ENCODE results near the gene LRRC9. TPM values are rescaled to one million over a fixed set of nuclear protein-coding genes. Genes with fewer than 3 reads are reported as not detected.
"Not testable (repeated sequence)": the region's sequence is repeated elsewhere in the genome, so short reads cannot be mapped to it uniquely, and the experiment has no call there.

LRRC9 gene
- total RNA-seq, 2 experiments from 2014 or later, result not detected

DNA sequence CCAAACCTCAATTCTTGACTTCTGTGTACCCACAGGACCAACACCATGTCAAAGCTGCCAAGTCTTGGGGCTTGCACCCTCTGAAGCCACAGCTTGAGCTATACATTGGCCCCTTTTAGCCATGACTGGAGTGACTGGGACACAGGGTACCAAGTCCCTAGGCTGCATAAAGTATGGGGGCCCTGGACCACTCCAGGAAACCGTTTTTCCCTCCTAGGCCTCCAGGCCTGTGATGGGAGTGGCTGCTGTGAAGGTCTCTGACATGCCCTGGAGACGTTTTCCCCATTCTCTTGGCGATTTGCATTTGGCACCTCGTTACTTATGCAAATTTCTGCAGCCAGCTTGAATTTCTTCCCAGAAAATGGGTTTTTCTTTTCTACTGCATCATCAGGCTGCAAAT lies 90.3 kb downstream of the LRRC9 start:
- H3K9me3 Mint-ChIP-seq (ENCODE audit: insufficient read depth); DNase-seq; ATAC-seq; POLR2A ChIA-PET; H3K4me1 Mint-ChIP-seq (ENCODE audit: low read depth); H3K36me3 Mint-ChIP-seq (ENCODE audit: low read depth); H3K27me3 Mint-ChIP-seq (ENCODE audit: low read depth); H3K4me3 Mint-ChIP-seq; H3K27ac Mint-ChIP-seq; CTCF ChIA-PET: not testable (repeated sequence)

DNA sequence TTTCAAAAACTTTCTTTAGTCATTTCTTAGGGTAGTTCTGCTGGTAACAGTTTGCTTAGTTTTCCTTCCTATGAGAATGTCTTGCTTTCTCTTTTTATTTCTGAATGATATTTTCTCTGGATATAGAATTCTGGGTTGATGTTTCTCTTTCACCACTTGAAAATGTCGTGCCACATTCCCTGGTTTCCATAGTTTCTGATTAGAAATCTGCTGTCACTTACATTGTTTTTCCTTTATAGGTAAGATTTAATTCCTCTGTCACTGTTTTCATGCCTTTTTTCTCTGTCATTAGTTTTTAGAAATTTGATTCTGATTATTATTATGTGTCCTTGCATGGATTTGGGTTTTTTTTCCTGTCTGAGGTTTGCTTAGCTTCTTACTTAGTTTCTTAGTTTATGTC lies 94.5 kb downstream of the LRRC9 start:
- no peaks in the 10 kb centered on the region for H3K36me3 Mint-ChIP-seq (ENCODE audit: low read depth)
- H3K27ac Mint-ChIP-seq, result no peak overlapping the region
- DNase-seq (no peak), ATAC-seq (no peak)
- no peaks in the 10 kb centered on the region for H3K4me1 Mint-ChIP-seq (ENCODE audit: low read depth)
- no peaks in the 10 kb centered on the region for H3K27me3 Mint-ChIP-seq (ENCODE audit: low read depth)
- no peaks in the 10 kb centered on the region for H3K9me3 Mint-ChIP-seq (ENCODE audit: insufficient read depth)
- ChIA-PET POLR2A (no interaction called here), CTCF (no interaction called here)
- no peak overlapping the region for H3K4me3 Mint-ChIP-seq

DNA sequence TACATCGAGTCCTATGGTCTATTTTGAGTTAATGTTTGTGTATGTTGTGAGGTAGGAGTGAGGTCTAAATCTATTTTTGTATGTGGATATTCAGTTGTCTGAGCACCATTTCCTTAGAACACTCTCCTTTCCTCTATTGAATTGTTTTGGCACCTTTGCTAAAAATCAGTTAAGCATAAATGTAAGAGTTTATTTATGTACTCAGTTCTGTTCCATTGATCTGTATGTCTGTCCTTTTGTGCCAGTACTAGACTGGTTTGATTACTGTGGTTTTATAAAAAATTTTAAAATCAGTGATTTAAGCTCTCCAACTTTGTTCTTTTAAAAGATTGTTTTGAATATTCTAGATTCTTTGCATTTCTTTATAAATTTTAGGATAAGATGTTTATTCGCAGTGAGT lies 101.7 kb downstream of the LRRC9 start:
- POLR2A ChIA-PET, result no interaction called here
- no peak for ATAC-seq
- Mint-ChIP-seq H3K4me1 (ENCODE audit: low read depth) (no peaks in the 10 kb centered on the region), H3K4me3 (no peak overlapping the region), H3K27ac (no peak overlapping the region), H3K36me3 (ENCODE audit: low read depth) (no peaks in the 10 kb centered on the region), H3K9me3 (ENCODE audit: insufficient read depth) (no peaks in the 10 kb centered on the region), H3K27me3 (ENCODE audit: low read depth) (peaks cover 7% of the 10 kb centered on the region)
- CTCF ChIA-PET, result no interaction called here
- DNase-seq, result no peak

DNA sequence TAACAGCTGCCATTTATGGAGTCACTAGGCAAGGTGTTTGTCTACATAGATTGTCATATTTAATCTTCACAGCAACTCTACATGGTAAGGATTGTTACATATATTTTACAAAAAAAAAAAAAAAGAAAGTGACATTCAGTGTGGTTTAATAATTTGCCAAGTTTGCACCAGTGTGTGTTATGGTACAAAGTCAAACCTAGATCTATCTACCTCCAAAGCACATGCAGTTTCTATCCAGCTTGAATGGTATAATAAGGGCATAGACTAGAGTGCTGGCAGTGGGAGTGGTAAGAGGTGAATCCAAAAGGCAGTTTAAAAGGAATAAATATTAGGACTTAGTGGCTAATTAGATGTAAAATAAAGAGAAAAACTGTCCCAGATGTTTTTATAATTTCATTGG lies 105.6 kb downstream of the LRRC9 start:
- Mint-ChIP-seq H3K9me3 (ENCODE audit: insufficient read depth) (no peaks in the 10 kb centered on the region), H3K4me3 (no peak overlapping the region), H3K36me3 (ENCODE audit: low read depth) (no peaks in the 10 kb centered on the region), H3K4me1 (ENCODE audit: low read depth) (no peaks in the 10 kb centered on the region), H3K27ac (no peak overlapping the region), H3K27me3 (ENCODE audit: low read depth) (peaks cover 7% of the 10 kb centered on the region)
- POLR2A ChIA-PET, result no interaction called here
- DNase-seq (no peak), ATAC-seq (no peak)
- CTCF ChIA-PET, result no interaction called here

DNA sequence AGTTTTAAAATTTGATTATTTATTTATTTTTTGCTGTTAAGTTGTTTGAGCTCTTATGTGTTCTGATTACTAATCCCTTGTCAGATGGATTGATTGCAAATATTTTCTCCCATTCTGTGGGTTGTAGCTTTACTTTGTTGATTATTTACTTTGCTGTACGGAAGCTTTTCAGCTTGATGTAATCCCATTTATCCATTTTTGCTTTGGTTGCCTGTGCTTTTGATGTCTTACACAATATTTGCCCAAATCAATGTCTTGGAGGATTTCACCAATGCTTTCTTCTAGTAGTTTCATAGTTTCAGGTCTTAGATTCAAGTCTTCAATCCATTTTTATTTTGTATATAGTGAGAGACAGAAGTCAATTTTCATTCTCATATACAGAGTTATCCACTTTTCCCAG lies 115.2 kb downstream of the LRRC9 start:
- H3K27me3 Mint-ChIP-seq (ENCODE audit: low read depth), result peaks cover 4% of the 10 kb centered on the region
- H3K9me3 Mint-ChIP-seq (ENCODE audit: insufficient read depth), result no peaks in the 10 kb centered on the region
- no peaks in the 10 kb centered on the region for H3K4me1 Mint-ChIP-seq (ENCODE audit: low read depth)
- H3K36me3 Mint-ChIP-seq (ENCODE audit: low read depth), result no peaks in the 10 kb centered on the region
- DNase-seq (no peak), ATAC-seq (no peak)
- H3K27ac Mint-ChIP-seq, result no peak overlapping the region
- ChIA-PET POLR2A (no interaction called here), CTCF (no interaction called here)
- no peak overlapping the region for H3K4me3 Mint-ChIP-seq

DNA sequence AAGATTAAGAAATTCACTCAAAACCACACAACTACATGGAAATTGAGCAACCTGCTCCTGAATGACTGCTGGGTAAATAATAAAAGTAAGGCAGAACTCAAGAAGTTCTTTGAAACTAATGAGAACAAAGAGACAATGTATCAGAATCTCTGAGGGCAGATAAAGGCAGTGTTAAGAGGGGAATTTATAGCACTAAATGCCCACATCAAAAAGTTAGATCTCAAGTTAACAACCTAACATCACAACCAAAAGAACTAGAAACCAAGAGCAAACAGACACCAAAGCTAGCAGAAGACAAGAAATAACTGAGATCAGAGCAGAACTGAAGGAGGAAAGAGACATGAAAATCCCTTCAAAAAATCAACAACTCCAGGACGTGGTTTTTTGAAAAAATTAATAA lies 128.0 kb downstream of the LRRC9 start:
- H3K36me3 Mint-ChIP-seq (ENCODE audit: low read depth); H3K27ac Mint-ChIP-seq; POLR2A ChIA-PET; DNase-seq; H3K27me3 Mint-ChIP-seq (ENCODE audit: low read depth); ATAC-seq; H3K4me3 Mint-ChIP-seq: not testable (repeated sequence)
- Mint-ChIP-seq H3K4me1 (ENCODE audit: low read depth) (peaks cover 17% of the 10 kb centered on the region), H3K9me3 (ENCODE audit: insufficient read depth) (peaks cover 13% of the 10 kb centered on the region)
- CTCF ChIA-PET, result interaction anchor here (2.0 kb wide), 1 partner anchor 136 kb away, joined by 5 read pairs; no protein-coding TSS in a partner anchor

DNA sequence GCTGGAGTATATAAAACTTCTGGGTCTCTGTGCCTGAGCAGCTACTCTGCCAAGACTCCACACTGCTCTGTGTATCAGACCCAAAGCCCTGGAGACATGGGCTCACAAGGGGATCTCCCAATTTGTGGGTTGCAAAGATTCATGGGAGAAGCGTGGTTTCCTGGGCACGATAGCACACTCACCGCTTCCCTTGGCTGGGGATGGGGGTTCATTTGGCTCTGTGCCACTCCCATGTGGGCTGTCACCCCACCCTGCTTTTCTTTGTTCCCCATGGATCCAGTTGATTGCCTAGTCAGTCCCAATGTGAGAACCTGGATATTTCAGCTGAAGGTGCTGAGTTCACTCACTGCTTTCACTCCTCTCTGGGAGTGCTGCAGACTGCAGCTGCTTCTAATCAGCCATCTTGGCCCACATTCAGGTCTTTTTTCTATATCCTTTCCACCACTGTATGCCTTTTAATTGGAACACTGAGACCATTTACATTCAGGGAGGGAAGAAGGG lies 131.8 kb downstream of the LRRC9 start:
- ChIA-PET CTCF (interaction anchor here (1.9 kb wide), 1 partner anchor 132 kb away, joined by 5 read pairs; no protein-coding TSS in a partner anchor), POLR2A (no interaction called here)
- Mint-ChIP-seq H3K36me3 (ENCODE audit: low read depth) (no peaks in the 10 kb centered on the region), H3K27ac (peak overlapping the region; percentile 50), H3K4me1 (ENCODE audit: low read depth) (peaks cover 17% of the 10 kb centered on the region), H3K4me3 (no peak overlapping the region), H3K9me3 (ENCODE audit: insufficient read depth) (no peaks in the 10 kb centered on the region), H3K27me3 (ENCODE audit: low read depth) (no peaks in the 10 kb centered on the region)
- DNase-seq (peak; percentile 23), ATAC-seq (peak; percentile 51)

DNA sequence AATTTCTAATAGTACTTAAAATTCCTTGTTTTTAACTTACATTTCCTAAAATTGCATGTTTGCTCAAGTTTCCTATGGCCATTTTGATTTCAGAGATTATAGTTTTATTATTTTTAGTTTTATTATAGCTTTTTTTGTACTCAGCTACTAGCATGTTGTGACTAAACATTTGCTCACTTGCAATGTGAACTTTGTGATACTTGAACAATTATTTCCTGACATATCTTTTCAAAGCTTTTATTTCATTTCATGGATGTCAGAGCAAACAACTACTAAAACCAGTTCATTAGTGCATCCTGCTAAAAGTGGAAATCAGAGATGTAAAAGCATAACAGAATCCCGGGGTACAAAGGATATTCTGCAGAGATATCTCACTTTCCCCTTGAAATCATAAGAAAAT lies 138.1 kb downstream of the LRRC9 start:
- Mint-ChIP-seq H3K4me3 (no peak overlapping the region), H3K27ac (no peak overlapping the region), H3K27me3 (ENCODE audit: low read depth) (peaks cover 7% of the 10 kb centered on the region), H3K36me3 (ENCODE audit: low read depth) (no peaks in the 10 kb centered on the region), H3K9me3 (ENCODE audit: insufficient read depth) (no peaks in the 10 kb centered on the region), H3K4me1 (ENCODE audit: low read depth) (no peaks in the 10 kb centered on the region)
- DNase-seq (no peak), ATAC-seq (no peak)
- ChIA-PET POLR2A (no interaction called here), CTCF (no interaction called here)

DNA sequence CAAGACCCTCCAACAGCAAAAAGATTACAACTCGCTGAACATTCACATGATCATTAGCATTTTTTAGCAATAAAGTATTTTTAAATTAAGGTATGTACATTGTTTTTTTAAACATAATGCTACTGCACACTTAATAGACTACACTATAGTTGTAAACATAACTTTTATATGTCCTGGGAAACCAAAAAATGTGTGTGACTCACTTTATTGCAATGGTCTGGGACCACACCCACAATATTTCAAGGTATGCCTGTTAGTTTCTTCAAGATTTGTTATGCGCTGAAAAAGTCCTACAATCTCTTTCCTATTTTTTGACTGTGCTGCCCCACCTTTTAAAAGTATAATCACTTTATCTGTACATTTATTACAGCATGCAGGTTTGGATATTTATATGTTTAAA lies 141.4 kb downstream of the LRRC9 start:
- Mint-ChIP-seq H3K4me3 (no peak overlapping the region), H3K27ac (no peak overlapping the region), H3K4me1 (ENCODE audit: low read depth) (no peaks in the 10 kb centered on the region), H3K9me3 (ENCODE audit: insufficient read depth) (no peaks in the 10 kb centered on the region), H3K36me3 (ENCODE audit: low read depth) (no peaks in the 10 kb centered on the region), H3K27me3 (ENCODE audit: low read depth) (peaks cover 7% of the 10 kb centered on the region)
- ChIA-PET CTCF (interaction anchor here (1.2 to 2.1 kb wide), 2 partner anchors 104 to 123 kb away, joined by 4 to 18 read pairs; partner anchors contain the start of gene DHRS7), POLR2A (no interaction called here)
- DNase-seq (no peak), ATAC-seq (no peak)

DNA sequence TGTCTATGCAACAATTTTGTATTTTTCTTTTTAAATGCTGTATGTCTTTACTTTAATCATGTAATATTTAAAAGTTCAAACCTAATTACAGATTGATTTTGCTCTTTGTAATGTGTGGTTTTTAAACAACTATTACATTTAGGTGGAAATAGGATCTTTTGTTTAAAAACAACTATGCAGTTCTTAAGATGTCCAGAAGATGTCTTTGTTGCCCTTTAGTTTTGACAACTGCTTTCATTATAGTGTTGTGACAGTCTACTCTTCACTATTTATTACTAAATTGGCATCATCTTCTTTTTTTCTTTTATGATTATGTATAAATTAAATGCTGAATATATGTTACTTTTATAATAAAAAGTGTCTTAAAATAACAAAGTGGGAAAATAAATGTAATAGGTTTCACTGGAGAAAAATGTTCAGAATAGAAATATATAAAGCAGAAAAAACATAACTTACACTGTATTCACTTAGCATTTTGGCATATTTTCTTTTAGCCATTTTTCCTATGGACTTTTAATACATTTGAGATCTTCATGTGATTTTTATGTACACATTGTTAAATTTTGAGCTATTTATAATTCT lies 144.6 kb downstream of the LRRC9 start:
- Mint-ChIP-seq H3K36me3 (ENCODE audit: low read depth) (no peaks in the 10 kb centered on the region), H3K9me3 (ENCODE audit: insufficient read depth) (no peaks in the 10 kb centered on the region), H3K4me1 (ENCODE audit: low read depth) (no peaks in the 10 kb centered on the region), H3K4me3 (no peak overlapping the region), H3K27me3 (ENCODE audit: low read depth) (peaks cover 7% of the 10 kb centered on the region), H3K27ac (no peak overlapping the region)
- ATAC-seq (peak; percentile 55), DNase-seq (no peak)
- POLR2A ChIA-PET, result no interaction called here
- CTCF ChIA-PET, result interaction anchor here (0.7 to 4.9 kb wide), 9 partner anchors 12 to 492 kb away, joined by 3 to 81 read pairs (median 5); partner anchors contain the start of gene DHRS7

DNA sequence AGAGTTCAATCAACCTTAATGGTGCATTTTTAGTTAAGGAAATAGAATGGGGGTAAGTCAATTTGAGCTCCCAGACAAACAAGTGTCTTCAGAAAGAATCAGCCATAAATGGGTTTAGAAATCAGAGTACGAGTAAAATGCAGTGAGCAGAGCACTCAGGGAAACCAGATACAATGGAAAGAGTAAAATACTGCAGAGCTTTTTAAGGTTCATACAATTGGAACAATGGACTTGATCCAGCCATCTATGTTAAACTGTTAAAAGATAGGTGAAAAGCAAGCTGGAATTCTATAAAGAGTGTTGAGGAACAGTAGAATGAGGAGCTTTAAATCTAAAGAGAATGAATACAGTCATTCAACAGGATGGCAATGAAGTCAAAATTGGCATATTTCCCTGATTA lies 147.9 kb downstream of the LRRC9 start:
- Mint-ChIP-seq H3K36me3 (ENCODE audit: low read depth) (no peaks in the 10 kb centered on the region), H3K4me1 (ENCODE audit: low read depth) (no peaks in the 10 kb centered on the region), H3K4me3 (no peak overlapping the region), H3K27me3 (ENCODE audit: low read depth) (no peaks in the 10 kb centered on the region), H3K27ac (no peak overlapping the region), H3K9me3 (ENCODE audit: insufficient read depth) (no peaks in the 10 kb centered on the region)
- no peak for ATAC-seq
- POLR2A ChIA-PET, result interaction anchor here (0.6 kb wide), 1 partner anchor 263 kb away, joined by 3 read pairs; no protein-coding TSS in a partner anchor
- CTCF ChIA-PET, result interaction anchor here (1.1 to 4.9 kb wide), 3 partner anchors 97 to 115 kb away, joined by 3 to 81 read pairs (median 12); partner anchors contain the start of gene DHRS7
- no peak for DNase-seq

DNA sequence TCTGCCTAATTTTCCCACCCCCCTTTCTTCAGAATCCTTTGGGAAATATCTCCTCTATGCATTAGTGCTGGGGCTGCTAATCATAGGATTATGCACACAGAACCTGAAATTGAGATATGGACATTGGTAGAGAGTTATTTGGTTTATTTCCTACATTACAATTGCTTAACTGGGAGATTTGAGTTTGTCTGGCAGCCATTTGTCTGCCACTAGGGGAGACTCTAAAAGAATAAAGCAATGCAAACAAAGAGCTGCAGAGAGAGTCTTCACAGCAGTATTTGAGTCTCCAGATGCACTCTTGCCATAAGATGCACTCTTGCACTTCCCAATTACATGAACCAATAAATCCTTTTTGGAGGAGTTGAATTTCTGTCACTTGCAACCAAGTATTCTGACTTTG lies 159.8 kb downstream of the LRRC9 start:
- Mint-ChIP-seq H3K36me3 (ENCODE audit: low read depth) (no peaks in the 10 kb centered on the region), H3K4me3 (no peak overlapping the region), H3K27me3 (ENCODE audit: low read depth) (peaks cover 5% of the 10 kb centered on the region), H3K27ac (no peak overlapping the region), H3K9me3 (ENCODE audit: insufficient read depth) (no peaks in the 10 kb centered on the region), H3K4me1 (ENCODE audit: low read depth) (no peaks in the 10 kb centered on the region)
- no peak for ATAC-seq
- CTCF ChIA-PET, result interaction anchor here (0.7 to 1.9 kb wide), 4 partner anchors 11 to 245 kb away, joined by 3 to 5 read pairs (median 4); partner anchors contain the start of gene DHRS7
- POLR2A ChIA-PET, result no interaction called here
- no peak for DNase-seq

DNA sequence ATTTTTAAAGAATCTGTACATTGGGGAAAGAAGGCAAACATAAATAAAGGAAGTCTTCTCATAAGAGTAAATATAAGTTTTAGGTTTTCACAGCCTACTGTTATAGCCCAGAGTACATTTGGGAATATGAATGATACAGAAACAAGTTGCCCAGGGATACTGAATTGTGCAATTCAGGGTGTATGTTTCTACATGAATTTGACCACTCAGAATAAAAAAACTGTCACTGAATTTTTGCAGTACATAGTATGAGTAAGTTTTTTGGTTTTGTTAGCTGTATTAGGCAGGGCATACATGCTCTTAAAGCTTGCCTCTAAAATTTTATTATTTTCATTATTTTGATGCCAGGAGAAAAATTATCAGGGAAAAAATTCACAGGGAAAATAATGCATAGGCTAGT lies 165.1 kb downstream of the LRRC9 start:
- ChIA-PET CTCF (interaction anchor here (1.8 kb wide), 1 partner anchor 81 kb away, joined by 5 read pairs; no protein-coding TSS in a partner anchor), POLR2A (no interaction called here)
- DNase-seq, result no peak
- Mint-ChIP-seq H3K9me3 (ENCODE audit: insufficient read depth) (no peaks in the 10 kb centered on the region), H3K27ac (no peak overlapping the region), H3K4me3 (no peak overlapping the region), H3K4me1 (ENCODE audit: low read depth) (no peaks in the 10 kb centered on the region), H3K27me3 (ENCODE audit: low read depth) (peaks cover 4% of the 10 kb centered on the region), H3K36me3 (ENCODE audit: low read depth) (no peaks in the 10 kb centered on the region)
- ATAC-seq, result no peak

Measured in activated CD8-positive, alpha-beta T cell treated with anti-CD3 and anti-CD28 coated beads, Interleukin-2, amount 10 ng/mL, durations not matched to agents 7 days and 5 days (primary cell).